Activated naive CD8-positive, alpha-beta T cell treated with anti-CD3 and anti-CD28 coated beads, Interleukin-2, amount 50 U/mL, for 16 hours (primary cell): Measurements from ENCODE around the gene CYGB.
A peak's percentile ranks its signal among the peaks of the same experiment; 100 is the strongest.

Experiments
- DNase-seq: peaks from one replicate; pipeline ENCODE4 v3.0.0-alpha.2; 2020; ENCODE audit warnings: low read depth, low spot score

Gene CYGB

GRCh38 chr17:76501827-76502307 lies 35.6 kb downstream of the CYGB start:
- no peak for DNase-seq

GRCh38 chr17:76501018-76501826 lies 36.3 kb downstream of the CYGB start, which contains the start of gene RHBDF2:
Gene RHBDF2 (minus strand): TSS chr17:76501423. CDS start chr17:76481524, 19,899 bp downstream.
- peak; percentile 87 for DNase-seq

- DNase-seq: no peak
Observed at GRCh38 chr17:76500747-76501017, 36.8 kb downstream of the CYGB start.

- no peak for DNase-seq
Observed at GRCh38 chr17:76500074-76500746, 37.3 kb downstream of the CYGB start.

GRCh38 chr17:76499267-76499667 lies 38.2 kb downstream of the CYGB start:
- no peak for DNase-seq

GRCh38 chr17:76498876-76499251 lies 38.6 kb downstream of the CYGB start:
- DNase-seq: no peak

GRCh38 chr17:76497979-76498875 lies 39.3 kb downstream of the CYGB start:
- no peak for DNase-seq

- no peak for DNase-seq
Observed at GRCh38 chr17:76497699-76497978, 39.9 kb downstream of the CYGB start.

GRCh38 chr17:76496464-76496863 lies 41.0 kb downstream of the CYGB start:
- no peak for DNase-seq

- DNase-seq: no peak
Observed at GRCh38 chr17:76495663-76496400, 41.7 kb downstream of the CYGB start.

GRCh38 chr17:76493505-76494167 lies 43.9 kb downstream of the CYGB start:
- no peak for DNase-seq

- DNase-seq: no peak
Observed at GRCh38 chr17:76492989-76493501, 44.5 kb downstream of the CYGB start.

- no peak for DNase-seq
Observed at GRCh38 chr17:76492123-76492988, 45.2 kb downstream of the CYGB start.

- no peak for DNase-seq
Observed at GRCh38 chr17:76491271-76492122, 46.0 kb downstream of the CYGB start.

- no peak for DNase-seq
Observed at GRCh38 chr17:76490112-76490710, 47.3 kb downstream of the CYGB start.

- DNase-seq: no peak
Observed at GRCh38 chr17:76487451-76488192, 49.9 kb downstream of the CYGB start.

- no peak for DNase-seq
Observed at GRCh38 chr17:76485569-76485968, 51.9 kb downstream of the CYGB start.

GRCh38 chr17:76484228-76484725 lies 53.2 kb downstream of the CYGB start:
- DNase-seq: no peak
